ENCODE results near the gene ARID1B. TPM values are rescaled to one million over a fixed set of nuclear protein-coding genes. Genes with fewer than 3 reads are reported as not detected.

ARID1B gene
- total and polyA plus RNA-seq, 2 of the 4 experiments (the other 2 are of a cell fraction) = 14.5 to 20.1 TPM

DNA sequence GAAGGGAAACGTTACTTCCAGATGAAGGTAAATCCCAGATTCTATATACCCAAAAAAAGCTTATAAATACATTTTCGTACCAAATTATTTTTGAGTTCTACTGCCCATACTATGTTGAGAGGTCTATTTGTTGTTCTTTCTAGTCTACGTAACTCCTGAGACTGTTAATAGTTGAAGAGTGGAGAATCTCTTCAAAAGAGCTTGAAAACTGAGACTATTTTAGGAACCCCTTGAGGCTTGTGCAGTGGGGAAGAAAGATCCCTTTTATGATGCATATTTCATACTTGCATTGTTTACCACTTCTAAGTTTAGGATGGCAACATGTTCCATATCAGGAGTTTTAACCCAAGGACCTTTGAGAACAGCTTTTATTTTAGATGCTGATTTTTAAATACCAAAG is 301.1 kb downstream of the ARID1B start:
- Histone ChIP-seq H3K56ac (ENCODE audit: extremely low read depth, insufficient read depth, low read length) (no peak overlapping the region), H2BK20ac (ENCODE audit: low read depth, low read length) (no peak overlapping the region), H2BK15ac (ENCODE audit: low read depth, low read length) (no peak overlapping the region), H3K18ac (ENCODE audit: low read depth, low read length) (no peak overlapping the region), H3K36me3 (ENCODE audit: control insufficient read depth, insufficient read depth, low read length) (no peaks in the 10 kb centered on the region), H3K4me3 (ENCODE audit: insufficient read depth, low read depth, low read length) (no peak overlapping the region), H3K27me3 (ENCODE audit: control insufficient read depth, insufficient read depth, low read length) (no peaks in the 10 kb centered on the region), H2AK9ac (replicated peaks; ENCODE audit: low read depth, low read length, poor library complexity) (no peak overlapping the region), H4K20me1 (ENCODE audit: insufficient read depth, low read length) (peaks cover 3% of the 10 kb centered on the region; the same call in 1 of the 2 replicates), H3K14ac (replicated peaks; ENCODE audit: low read depth, low read length) (no peak overlapping the region), H3K4ac (ENCODE audit: low read depth, low read length) (no peak overlapping the region), H4K8ac (ENCODE audit: low read depth in 2 of 2, low read length in 2 of 2) (no peak overlapping the region), H2BK120ac (ENCODE audit: low read depth, low read length) (no peak overlapping the region), H3K9me3 (ENCODE audit: control insufficient read depth, insufficient read depth, low read length) (no peaks in the 10 kb centered on the region), H4K5ac (ENCODE audit: low read depth, low read length) (no peak overlapping the region), H3K4me2 (ENCODE audit: low read depth, low read length) (no peak overlapping the region), H2AFZ (replicated peaks; ENCODE audit: low read length, poor library complexity) (no peak overlapping the region), H2BK5ac (ENCODE audit: low read depth, low read length, poor library complexity, severe bottlenecking) (no peak overlapping the region), H4K91ac (ENCODE audit: insufficient read depth, low read depth, low read length) (no peak overlapping the region), H3K4me1 (ENCODE audit: control insufficient read depth, insufficient read depth, low read length) (peaks cover 4% of the 10 kb centered on the region), H3K27ac (ENCODE audit: insufficient read depth, low read length) (no peak overlapping the region), H3K79me1 (ENCODE audit: low read depth in 1 of 2, low read length in 2 of 2) (peaks cover 23 to 42% of the 10 kb centered on the region in 2 experiments; a peak in 3 of 4 replicates), H3K9me1 (ENCODE audit: insufficient read depth, low read length) (no peaks in the 10 kb centered on the region; the same call in 1 of the 2 replicates), H3K9ac (ENCODE audit: low read depth, low read length) (no peak overlapping the region), H2AK5ac (ENCODE audit: low read depth, low read length) (no peak overlapping the region), H3K23ac (ENCODE audit: low read depth, low read length) (no peak overlapping the region)
- in situ Hi-C loops (cut with MboI; ENCODE audit: low sequenced_read_pairs) (no loop called here), intact Hi-C loops (cut with micrococcal nuclease) (no loop called here), dilution Hi-C loops (cut with HindIII; ENCODE audit: low sequenced_read_pairs, unreplicated experiment) (no loop called here)
- no TSS peak for BruUV-seq (replicated peaks)
- ChIA-PET CTCF (interaction anchor here (1.7 kb wide), 1 partner anchor 33 kb away, joined by 4 read pairs; no protein-coding TSS in a partner anchor), POLR2A (ENCODE audit: unreplicated experiment) (no interaction called here)
- DNase-seq = no peak
- TF ChIP-seq NFE2L2 (IDR thresholded peaks at IDR 0.05; ENCODE audit: low read depth, low read length) = no peak
- TF ChIP-seq RAD21 (IDR thresholded peaks at IDR 0.05; ENCODE audit: low read length) = no peak
- TF ChIP-seq FOS (IDR thresholded peaks at IDR 0.05; ENCODE audit: low read depth, low read length) = no peak
- no peak for TF ChIP-seq BHLHE40 (IDR thresholded peaks at IDR 0.05; ENCODE audit: low read depth, low read length)
- TF ChIP-seq RFX5 (IDR thresholded peaks at IDR 0.05; ENCODE audit: low read depth, low read length) = no peak
- no peak for TF ChIP-seq CEBPB (IDR thresholded peaks at IDR 0.05; ENCODE audit: low read depth, low read length)
- TF ChIP-seq, protein P1, sequence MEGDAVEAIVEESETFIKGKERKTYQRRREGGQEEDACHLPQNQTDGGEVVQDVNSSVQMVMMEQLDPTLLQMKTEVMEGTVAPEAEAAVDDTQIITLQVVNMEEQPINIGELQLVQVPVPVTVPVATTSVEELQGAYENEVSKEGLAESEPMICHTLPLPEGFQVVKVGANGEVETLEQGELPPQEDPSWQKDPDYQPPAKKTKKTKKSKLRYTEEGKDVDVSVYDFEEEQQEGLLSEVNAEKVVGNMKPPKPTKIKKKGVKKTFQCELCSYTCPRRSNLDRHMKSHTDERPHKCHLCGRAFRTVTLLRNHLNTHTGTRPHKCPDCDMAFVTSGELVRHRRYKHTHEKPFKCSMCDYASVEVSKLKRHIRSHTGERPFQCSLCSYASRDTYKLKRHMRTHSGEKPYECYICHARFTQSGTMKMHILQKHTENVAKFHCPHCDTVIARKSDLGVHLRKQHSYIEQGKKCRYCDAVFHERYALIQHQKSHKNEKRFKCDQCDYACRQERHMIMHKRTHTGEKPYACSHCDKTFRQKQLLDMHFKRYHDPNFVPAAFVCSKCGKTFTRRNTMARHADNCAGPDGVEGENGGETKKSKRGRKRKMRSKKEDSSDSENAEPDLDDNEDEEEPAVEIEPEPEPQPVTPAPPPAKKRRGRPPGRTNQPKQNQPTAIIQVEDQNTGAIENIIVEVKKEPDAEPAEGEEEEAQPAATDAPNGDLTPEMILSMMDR (conservative IDR thresholded peaks at IDR 0.05; ENCODE audit: low read depth, low read length) = no peak
- TF ChIP-seq MXI1 (IDR thresholded peaks at IDR 0.05; ENCODE audit: borderline replicate concordance, low read depth, low read length) = no peak
- no peak for TF ChIP-seq CHD1 (IDR thresholded peaks at IDR 0.05; ENCODE audit: low read depth, low read length)
- TF ChIP-seq MAFK (IDR thresholded peaks at IDR 0.05; ENCODE audit: low read depth, low read length) = no peak
- TF ChIP-seq MAZ (IDR thresholded peaks at IDR 0.05; ENCODE audit: borderline replicate concordance, low read depth, low read length) = no peak
- TF ChIP-seq, protein P2, sequence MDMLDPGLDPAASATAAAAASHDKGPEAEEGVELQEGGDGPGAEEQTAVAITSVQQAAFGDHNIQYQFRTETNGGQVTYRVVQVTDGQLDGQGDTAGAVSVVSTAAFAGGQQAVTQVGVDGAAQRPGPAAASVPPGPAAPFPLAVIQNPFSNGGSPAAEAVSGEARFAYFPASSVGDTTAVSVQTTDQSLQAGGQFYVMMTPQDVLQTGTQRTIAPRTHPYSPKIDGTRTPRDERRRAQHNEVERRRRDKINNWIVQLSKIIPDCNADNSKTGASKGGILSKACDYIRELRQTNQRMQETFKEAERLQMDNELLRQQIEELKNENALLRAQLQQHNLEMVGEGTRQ (IDR thresholded peaks at IDR 0.05; ENCODE audit: low read depth, low read length) = no peak
- TF ChIP-seq, protein P3, sequence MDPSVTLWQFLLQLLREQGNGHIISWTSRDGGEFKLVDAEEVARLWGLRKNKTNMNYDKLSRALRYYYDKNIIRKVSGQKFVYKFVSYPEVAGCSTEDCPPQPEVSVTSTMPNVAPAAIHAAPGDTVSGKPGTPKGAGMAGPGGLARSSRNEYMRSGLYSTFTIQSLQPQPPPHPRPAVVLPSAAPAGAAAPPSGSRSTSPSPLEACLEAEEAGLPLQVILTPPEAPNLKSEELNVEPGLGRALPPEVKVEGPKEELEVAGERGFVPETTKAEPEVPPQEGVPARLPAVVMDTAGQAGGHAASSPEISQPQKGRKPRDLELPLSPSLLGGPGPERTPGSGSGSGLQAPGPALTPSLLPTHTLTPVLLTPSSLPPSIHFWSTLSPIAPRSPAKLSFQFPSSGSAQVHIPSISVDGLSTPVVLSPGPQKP (IDR thresholded peaks at IDR 0.05; ENCODE audit: borderline replicate concordance, low read depth, low read length) = no peak
- TF ChIP-seq RCOR1 (IDR thresholded peaks at IDR 0.05; ENCODE audit: insufficient replicate concordance, low read length) = no peak
- TF ChIP-seq POLR2A (IDR thresholded peaks at IDR 0.05; ENCODE audit: low read depth, low read length) = no peak
- TF ChIP-seq SMC3 (IDR thresholded peaks at IDR 0.05; ENCODE audit: low read depth, low read length) = no peak
- ATAC-seq (ENCODE audit: low read depth) = no peak
- WGBS, 2 experiments (ENCODE audit: extremely low coverage in 2 of 2, insufficient read length in 1 of 2) = no CpG with 5 or more reads among the region's 3 CpGs

Measured in IMR-90 (cell line).